Activated CD4-positive, alpha-beta T cell treated with anti-CD3 and anti-CD28 coated beads, Interleukin-2, amount 10 ng/mL, durations not matched to agents 7 days and 5 days (primary cell): ENCODE measurements around the gene ABCD4. TPM values are rescaled to one million over a fixed set of nuclear protein-coding genes. Genes with fewer than 3 reads are reported as not detected.

Experiments used
- CTCF ChIA-PET: fragments of 350-600 bp; sonication (Branson Sonifier 250); formaldehyde crosslinking; loops from one replicate; lab custom pipeline; 2021; ENCODE audit warnings: antibody characterized with exemption; lab: Charles Lee
- POLR2A ChIA-PET: fragments of 350-600 bp; sonication (Branson Sonifier 250); formaldehyde crosslinking; loops from one replicate; lab custom pipeline; 2021; ENCODE audit warnings: antibody characterized with exemption; lab: Charles Lee
- DNase-seq: peaks from one replicate; pipeline ENCODE4 v3.0.0-alpha.2; 2020
- H3K27ac Mint-ChIP-seq: one replicate; pipeline ENCODE4 v1.8.0; 2021; ENCODE audit warnings: mild to moderate bottlenecking, moderate library complexity, mixed read lengths
- H3K27me3 Mint-ChIP-seq: one replicate; pipeline ENCODE4 v1.8.0; 2021; ENCODE audit warnings: mixed read lengths
- H3K36me3 Mint-ChIP-seq: one replicate; pipeline ENCODE4 v1.8.0; 2021; ENCODE audit warnings: low read depth, mixed read lengths
- H3K4me1 Mint-ChIP-seq: one replicate; pipeline ENCODE4 v1.8.0; 2021; ENCODE audit warnings: mixed read lengths
- H3K4me3 Mint-ChIP-seq: one replicate; pipeline ENCODE4 v1.8.0; 2021; ENCODE audit warnings: mild to moderate bottlenecking, moderate library complexity, mixed read lengths
- H3K9me3 Mint-ChIP-seq: one replicate; pipeline ENCODE4 v1.8.0; 2021; ENCODE audit warnings: mixed read lengths
- total RNA-seq, 2 experiments: library from RNA; stranded (reverse); gene quantifications; one replicate each; pipeline ENCODE4 v1.2.3, GENCODE V29; 2021

The ABCD4 gene
- total RNA-seq, 2 experiments from 2014 or later: 59.6 to 62.4 TPM

DNA sequence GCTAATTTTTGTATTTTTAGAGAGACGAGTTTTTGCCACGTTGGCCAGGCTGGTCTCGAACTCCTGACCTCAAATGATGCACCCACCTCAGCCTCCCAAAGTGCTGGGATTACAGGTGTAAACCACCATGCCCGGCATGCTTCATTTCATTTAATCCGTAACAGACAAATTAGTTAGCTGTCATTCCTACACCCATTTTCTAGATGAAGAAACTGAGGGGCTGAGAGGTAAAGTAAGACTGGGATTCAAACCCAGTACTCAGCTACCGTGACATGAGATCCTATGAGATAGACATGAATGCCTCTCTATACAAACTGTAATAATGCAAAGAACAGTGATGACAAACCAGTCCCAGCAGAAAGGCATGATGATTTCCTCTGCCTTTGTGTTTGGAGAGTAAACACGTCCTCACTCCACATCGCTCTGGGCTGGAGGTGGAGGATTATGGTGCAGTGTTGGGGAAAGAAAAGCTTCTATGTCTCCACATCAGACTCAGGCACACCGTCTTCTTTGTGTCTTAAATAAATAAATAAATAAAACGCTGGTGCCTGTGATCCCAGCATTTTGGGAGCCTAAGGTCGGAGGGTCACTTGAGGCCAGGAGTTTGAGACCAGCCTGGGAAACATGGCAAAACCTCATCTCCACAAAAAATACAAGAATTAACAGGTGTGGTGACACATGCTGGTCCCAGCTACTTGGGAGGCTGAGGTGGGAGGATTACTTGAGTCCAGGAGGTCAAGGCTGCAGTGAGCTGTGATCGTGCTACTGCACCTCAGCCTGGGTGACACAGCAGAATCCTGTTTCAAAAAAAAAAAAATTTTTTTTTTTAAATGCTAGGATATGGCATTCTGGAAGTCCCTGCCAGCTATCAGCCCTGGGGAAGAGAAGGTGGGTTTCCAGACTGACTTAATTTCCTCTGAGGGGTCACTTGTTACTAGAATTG, 53.0 kb downstream of the ABCD4 start:
- peaks cover 27% of the 10 kb centered on the region for H3K27me3 Mint-ChIP-seq
- POLR2A ChIA-PET: no interaction called here
- H3K9me3 Mint-ChIP-seq: no peaks in the 10 kb centered on the region
- no peak overlapping the region for H3K27ac Mint-ChIP-seq
- peaks cover 8% of the 10 kb centered on the region for H3K4me1 Mint-ChIP-seq
- CTCF ChIA-PET: no interaction called here
- DNase-seq: no peak
- no peaks in the 10 kb centered on the region for H3K36me3 Mint-ChIP-seq
- no peak overlapping the region for H3K4me3 Mint-ChIP-seq

- no peaks in the 10 kb centered on the region for H3K9me3 Mint-ChIP-seq
- no peak overlapping the region for H3K4me3 Mint-ChIP-seq
- ChIA-PET POLR2A (interaction anchor here (0.5 kb wide), 1 partner anchor 1164 kb away, joined by 3 read pairs; no protein-coding TSS in a partner anchor), CTCF (interaction anchor here (5.2 kb wide), 1 partner anchor 10 kb away, joined by 28 read pairs; no protein-coding TSS in a partner anchor)
- DNase-seq: no peak
- H3K36me3 Mint-ChIP-seq: no peaks in the 10 kb centered on the region
- H3K4me1 Mint-ChIP-seq: peaks cover 8% of the 10 kb centered on the region
- no peak overlapping the region for H3K27ac Mint-ChIP-seq
- H3K27me3 Mint-ChIP-seq: peaks cover 40% of the 10 kb centered on the region
Observed at GRCh38 chr14:74248017-74248416, 54.7 kb downstream of the ABCD4 start.

DNA sequence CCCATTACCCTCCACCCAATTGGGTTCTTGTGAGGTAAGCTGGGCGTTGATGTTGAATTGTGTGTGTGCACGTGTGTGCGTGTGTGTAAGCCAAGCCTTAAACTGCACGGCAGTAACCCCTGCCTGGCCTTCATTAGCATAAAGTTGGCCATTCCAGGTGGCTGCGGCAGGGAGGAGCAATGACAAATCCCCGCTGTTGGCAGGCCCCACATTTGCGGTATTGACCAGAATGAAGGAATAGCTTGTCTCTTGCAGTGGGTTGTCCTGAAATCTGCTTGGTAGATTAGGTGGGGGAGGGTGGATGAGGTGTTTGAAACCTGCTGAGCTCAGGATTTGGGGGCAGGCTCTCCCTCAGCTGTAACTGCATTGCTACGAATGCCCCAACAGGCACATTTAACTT, 56.2 kb downstream of the ABCD4 start:
- Mint-ChIP-seq H3K27me3 (peaks cover 53% of the 10 kb centered on the region), H3K36me3 (no peaks in the 10 kb centered on the region), H3K4me1 (peaks cover 14% of the 10 kb centered on the region), H3K9me3 (no peaks in the 10 kb centered on the region), H3K4me3 (no peak overlapping the region), H3K27ac (no peak overlapping the region)
- POLR2A ChIA-PET: no interaction called here
- CTCF ChIA-PET: interaction anchor here (0.8 to 5.2 kb wide), 3 partner anchors 11 to 31 kb away, joined by 3 to 28 read pairs (median 3); no protein-coding TSS in a partner anchor
- DNase-seq: no peak

DNA sequence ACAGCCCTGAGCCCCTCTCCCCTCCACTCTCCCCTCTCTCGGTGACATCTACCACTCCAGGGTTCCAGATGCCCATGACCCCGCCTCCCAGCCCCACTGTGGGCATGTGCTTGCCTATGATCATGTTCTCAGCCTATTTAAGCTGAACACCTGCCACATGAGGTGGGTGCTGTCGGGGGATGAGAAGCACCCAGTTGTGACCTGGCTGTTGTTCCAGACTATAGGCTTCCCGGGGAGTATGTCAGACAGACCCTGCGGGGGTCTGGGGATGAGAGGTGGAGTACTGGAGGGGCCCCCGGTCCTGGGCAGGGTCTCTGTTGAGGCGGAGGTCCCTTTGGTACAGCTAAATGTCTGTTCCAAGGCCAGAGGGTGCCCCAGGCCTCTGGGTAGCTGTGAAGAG, 57.4 kb downstream of the ABCD4 start:
- Mint-ChIP-seq H3K4me1 (peaks cover 17% of the 10 kb centered on the region), H3K4me3 (no peak overlapping the region), H3K27ac (no peak overlapping the region), H3K36me3 (no peaks in the 10 kb centered on the region), H3K9me3 (no peaks in the 10 kb centered on the region), H3K27me3 (peaks cover 63% of the 10 kb centered on the region)
- POLR2A ChIA-PET: no interaction called here
- no peak for DNase-seq
- CTCF ChIA-PET: interaction anchor here (5.2 kb wide), 1 partner anchor 12 kb away, joined by 28 read pairs; no protein-coding TSS in a partner anchor

DNA sequence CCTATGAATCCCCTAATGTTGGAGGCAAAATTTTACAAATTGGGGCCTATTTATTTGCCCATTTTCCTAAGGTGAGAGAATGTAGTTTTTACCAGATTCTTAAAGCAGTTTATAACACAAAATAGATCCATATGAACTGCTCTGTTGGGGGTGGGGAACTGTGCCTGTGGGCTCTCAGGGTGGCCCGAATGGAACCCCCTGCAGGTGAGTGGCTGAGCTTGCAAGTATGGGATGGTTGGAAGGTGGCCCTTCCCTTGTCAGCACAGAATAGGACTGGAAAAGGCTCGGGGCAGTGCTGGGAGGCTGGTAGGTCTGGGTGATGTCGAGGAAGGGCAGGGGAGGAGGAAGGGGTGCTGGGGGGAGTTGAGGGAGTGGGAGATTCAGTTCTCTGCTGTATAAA, 58.6 kb downstream of the ABCD4 start:
- peaks cover 67% of the 10 kb centered on the region for H3K27me3 Mint-ChIP-seq
- ChIA-PET POLR2A (no interaction called here), CTCF (interaction anchor here (0.8 to 5.2 kb wide), 2 partner anchors 9 to 13 kb away, joined by 3 to 28 read pairs; no protein-coding TSS in a partner anchor)
- H3K9me3 Mint-ChIP-seq: no peaks in the 10 kb centered on the region
- no peak for DNase-seq
- peaks cover 18% of the 10 kb centered on the region for H3K4me1 Mint-ChIP-seq
- H3K27ac Mint-ChIP-seq: no peak overlapping the region
- no peak overlapping the region for H3K4me3 Mint-ChIP-seq
- H3K36me3 Mint-ChIP-seq: no peaks in the 10 kb centered on the region

DNA sequence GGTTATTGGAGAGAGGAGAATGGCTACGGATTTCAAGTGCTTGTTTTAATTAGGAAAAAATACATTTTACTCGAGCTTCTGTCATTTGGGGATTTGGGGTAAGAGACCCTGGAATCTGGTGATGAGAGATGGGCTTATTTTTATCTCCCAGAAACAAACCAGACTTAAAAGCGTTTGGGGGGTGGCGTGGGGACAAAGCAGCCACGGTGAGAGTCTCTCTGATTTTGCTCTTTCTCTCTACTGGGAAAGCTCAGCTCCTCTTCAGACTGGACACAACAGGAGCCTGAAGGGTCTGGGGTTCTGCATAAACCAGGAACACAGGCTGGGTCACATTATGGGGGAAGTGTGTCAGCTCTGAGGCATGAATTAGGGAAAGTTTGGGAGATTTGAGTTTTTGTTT, 59.7 kb downstream of the ABCD4 start:
- ChIA-PET CTCF (interaction anchor here (1.3 kb wide), 1 partner anchor 8 kb away, joined by 3 read pairs; no protein-coding TSS in a partner anchor), POLR2A (no interaction called here)
- no peaks in the 10 kb centered on the region for H3K36me3 Mint-ChIP-seq
- H3K27ac Mint-ChIP-seq: no peak overlapping the region
- H3K4me1 Mint-ChIP-seq: peaks cover 18% of the 10 kb centered on the region
- no peaks in the 10 kb centered on the region for H3K9me3 Mint-ChIP-seq
- H3K4me3 Mint-ChIP-seq: no peak overlapping the region
- H3K27me3 Mint-ChIP-seq: peaks cover 77% of the 10 kb centered on the region
- DNase-seq: no peak

DNA sequence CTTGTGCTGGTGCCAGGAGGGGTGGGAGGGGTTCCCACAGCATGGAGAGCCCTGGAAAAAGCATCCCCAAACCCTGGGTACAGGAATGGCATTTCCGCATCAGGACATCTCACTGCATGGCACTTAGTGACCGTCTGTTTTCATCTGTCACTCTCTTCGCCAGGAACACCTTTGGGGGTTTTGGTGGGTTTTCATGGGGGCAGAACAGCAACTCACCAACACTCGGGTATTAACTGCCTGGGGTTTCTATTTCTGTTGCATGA, 60.0 kb downstream of the ABCD4 start:
- no peak overlapping the region for H3K4me3 Mint-ChIP-seq
- peaks cover 18% of the 10 kb centered on the region for H3K4me1 Mint-ChIP-seq
- no peaks in the 10 kb centered on the region for H3K36me3 Mint-ChIP-seq
- H3K27ac Mint-ChIP-seq: no peak overlapping the region
- no peak for DNase-seq
- POLR2A ChIA-PET: no interaction called here
- CTCF ChIA-PET: interaction anchor here (1.3 kb wide), 1 partner anchor 9 kb away, joined by 3 read pairs; no protein-coding TSS in a partner anchor
- H3K27me3 Mint-ChIP-seq: peaks cover 81% of the 10 kb centered on the region
- no peaks in the 10 kb centered on the region for H3K9me3 Mint-ChIP-seq

DNA sequence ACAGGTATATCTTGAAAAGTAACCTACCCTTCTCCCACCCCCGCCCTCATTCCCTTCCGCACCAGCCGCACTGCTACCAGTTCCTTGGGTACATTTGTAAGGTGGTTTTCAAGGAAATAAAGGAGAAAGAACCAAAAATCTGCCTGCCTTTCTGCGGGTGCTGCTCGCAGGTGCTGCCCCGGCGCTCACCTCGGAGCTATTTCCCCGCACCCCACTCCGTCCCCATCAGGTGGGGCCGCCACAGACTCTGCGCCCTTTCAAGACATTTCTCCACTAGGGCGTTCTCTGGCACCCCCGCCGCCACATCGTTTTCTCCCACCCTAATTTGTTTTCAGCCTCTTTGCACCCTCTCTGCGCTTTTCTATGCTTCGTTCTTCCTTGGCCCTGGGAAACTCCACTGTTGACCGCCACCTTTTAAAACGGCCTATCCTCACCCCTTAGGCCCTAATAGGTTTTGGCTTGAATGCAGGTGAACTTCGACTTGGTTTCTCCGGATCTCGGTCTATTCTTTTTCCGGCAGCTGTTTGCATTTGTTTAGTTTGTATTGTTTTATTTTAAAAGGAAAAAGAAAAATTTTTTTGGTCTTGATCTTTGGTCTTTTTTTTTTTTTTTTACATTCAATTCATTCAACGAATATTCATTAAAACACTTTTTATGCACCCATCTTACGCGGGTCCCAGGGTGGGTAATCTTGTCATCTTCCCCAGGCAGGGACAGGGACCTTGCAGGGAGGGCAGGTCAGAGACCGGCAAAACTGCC, 60.5 kb downstream of the ABCD4 start:
- Mint-ChIP-seq H3K9me3 (no peaks in the 10 kb centered on the region), H3K36me3 (no peaks in the 10 kb centered on the region), H3K4me1 (peaks cover 18% of the 10 kb centered on the region), H3K27me3 (peaks cover 85% of the 10 kb centered on the region), H3K27ac (no peak overlapping the region), H3K4me3 (no peak overlapping the region)
- no peak for DNase-seq
- ChIA-PET CTCF (interaction anchor here (1.3 kb wide), 1 partner anchor 9 kb away, joined by 3 read pairs; no protein-coding TSS in a partner anchor), POLR2A (no interaction called here)

GRCh38 chr14:74241652-74242017, 61.1 kb downstream of the ABCD4 start:
- POLR2A ChIA-PET: no interaction called here
- Mint-ChIP-seq H3K9me3 (no peaks in the 10 kb centered on the region), H3K27me3 (peaks cover 84% of the 10 kb centered on the region), H3K4me1 (peaks cover 18% of the 10 kb centered on the region), H3K27ac (no peak overlapping the region), H3K36me3 (no peaks in the 10 kb centered on the region), H3K4me3 (peak overlapping the region; percentile 11)
- CTCF ChIA-PET: no interaction called here
- DNase-seq: no peak

DNA sequence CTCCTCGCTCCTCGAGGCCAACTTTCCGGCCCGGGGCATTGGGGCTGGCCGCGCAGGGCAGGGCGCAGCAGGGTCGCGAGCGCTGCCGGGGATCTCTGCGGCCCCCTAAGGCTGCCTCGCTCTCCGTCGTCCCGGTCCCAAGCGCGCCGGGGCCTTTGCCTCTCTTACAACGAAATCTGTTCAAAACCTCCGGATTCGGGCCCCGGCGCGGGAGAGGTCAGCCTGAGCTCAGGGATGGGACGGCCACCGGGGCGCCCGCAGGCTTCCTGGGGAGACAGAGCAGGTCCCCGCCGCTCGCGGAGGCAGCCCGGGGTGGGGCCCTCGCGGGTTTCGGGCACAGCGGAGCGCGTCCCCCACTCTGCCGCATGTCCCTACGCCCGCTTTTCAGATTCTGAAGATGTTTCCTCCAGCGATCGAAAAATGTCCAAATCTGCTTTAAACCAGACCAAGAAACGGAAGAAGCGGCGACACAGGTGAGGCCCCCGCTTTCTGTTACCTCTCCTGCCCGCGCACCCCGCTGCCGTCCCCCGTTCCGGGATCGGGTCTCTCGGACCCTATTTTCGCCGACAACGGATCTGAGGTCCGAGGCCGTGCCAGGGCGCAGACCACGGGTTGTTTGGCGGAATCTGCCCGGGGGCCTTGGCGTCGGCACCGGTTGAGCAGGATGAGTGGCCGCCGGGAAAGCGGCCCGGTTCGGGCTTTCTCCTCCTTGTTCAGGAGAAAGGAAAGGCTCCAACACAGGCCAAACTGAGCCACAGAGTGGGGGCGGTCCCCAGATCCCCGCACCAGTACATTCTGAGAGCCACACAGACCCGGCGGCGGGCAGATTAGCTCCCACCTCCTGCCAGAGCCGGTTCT, 61.7 kb downstream of the ABCD4 start:
- Mint-ChIP-seq H3K4me1 (peaks cover 18% of the 10 kb centered on the region), H3K36me3 (no peaks in the 10 kb centered on the region), H3K27ac (no peak overlapping the region), H3K27me3 (peaks cover 81% of the 10 kb centered on the region), H3K9me3 (no peaks in the 10 kb centered on the region), H3K4me3 (no peak overlapping the region)
- ChIA-PET POLR2A (no interaction called here), CTCF (interaction anchor here (0.8 to 3.1 kb wide), 3 partner anchors 10 to 16 kb away, joined by 3 to 8 read pairs (median 5); no protein-coding TSS in a partner anchor)
- DNase-seq: no peak

DNA sequence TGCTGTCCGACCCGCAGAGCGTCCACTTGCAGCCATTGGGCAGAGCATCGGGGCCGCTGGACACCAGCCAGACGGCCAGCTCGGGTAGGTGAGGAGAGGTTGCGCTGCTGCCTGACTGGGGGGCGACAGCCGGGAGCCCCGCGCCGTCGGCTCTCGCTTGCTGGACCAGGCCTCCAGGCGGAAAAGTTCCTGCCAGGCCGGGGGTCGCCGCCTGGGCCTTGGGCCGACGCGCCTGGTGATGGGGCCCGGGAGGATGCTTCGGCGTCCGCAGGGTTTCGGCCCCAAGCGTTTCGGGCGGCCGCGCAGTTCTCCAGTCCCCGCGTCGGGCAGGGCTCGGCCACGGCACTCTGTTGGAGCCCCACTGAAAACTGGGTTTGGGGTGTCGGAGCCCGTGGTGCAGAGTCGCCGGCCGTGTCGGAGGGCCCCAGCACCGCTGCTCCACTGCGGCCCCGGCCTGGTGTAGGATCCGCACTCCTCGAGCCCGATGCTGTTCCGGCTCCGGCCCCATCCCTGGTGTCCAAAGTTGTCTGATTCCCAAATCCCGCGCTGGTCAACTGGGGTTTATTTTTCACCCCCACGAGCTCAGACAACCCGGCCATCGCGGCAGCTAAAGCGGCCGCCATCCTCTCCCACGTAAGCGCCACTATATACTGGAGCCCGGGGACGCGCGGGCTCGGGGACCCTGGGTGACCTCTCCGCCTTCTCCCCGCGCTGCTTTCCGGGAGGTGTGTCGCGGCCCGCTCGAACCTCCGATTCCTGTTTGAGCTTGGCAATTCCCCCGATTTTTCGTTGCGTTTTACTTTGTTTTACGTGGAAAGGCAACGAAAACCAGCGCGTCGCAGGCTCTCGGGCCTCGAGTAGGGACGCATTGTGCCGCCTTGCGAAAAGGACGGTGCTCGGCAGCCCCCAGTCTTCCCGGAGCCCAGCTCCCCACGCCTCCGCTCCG, 62.6 kb downstream of the ABCD4 start:
- Mint-ChIP-seq H3K27ac (no peak overlapping the region), H3K36me3 (no peaks in the 10 kb centered on the region), H3K9me3 (no peaks in the 10 kb centered on the region), H3K4me3 (no peak overlapping the region), H3K4me1 (peaks cover 18% of the 10 kb centered on the region), H3K27me3 (peaks cover 77% of the 10 kb centered on the region)
- ChIA-PET CTCF (interaction anchor here (0.8 to 3.1 kb wide), 4 partner anchors 10 to 17 kb away, joined by 3 to 8 read pairs (median 4); no protein-coding TSS in a partner anchor), POLR2A (no interaction called here)
- DNase-seq: no peak
